Tibial nerve (tissue), 4 donors: ENCODE results near the gene INSIG1. TPM values are rescaled to one million over a fixed set of nuclear protein-coding genes. Genes with fewer than 3 reads are reported as not detected.

ENCODE experiments used
- DNase-seq, 2 donors: peaks; one replicate each; pipeline ENCODE4 v3.0.0-alpha.2; 2019; ENCODE audit warnings: low spot score in 2 of 2
- H3K27ac ChIP-seq, 4 donors: fragments of 200-600 bp; sonication (generic) in 3 of 4; one replicate each; pipeline ENCODE4 v1.5.1; 2017 to 2019; ENCODE audit warnings: mild to moderate bottlenecking in 1 of 4
- H3K27me3 ChIP-seq, 2 donors: fragments of 200-600 bp; sonication (generic) in 1 of 2; one replicate each; pipeline versions ENCODE4 v1.5.1 to v1.6.0; 2017 to 2019
- H3K36me3 ChIP-seq, 3 donors: fragments of 200-600 bp; sonication (generic); one replicate each; pipeline ENCODE4 v1.5.1; 2018 to 2019
- H3K4me1 ChIP-seq, 4 donors: fragments of 200-600 bp; sonication (generic) in 3 of 4; one replicate each; pipeline ENCODE4 v1.5.1; 2017 to 2019
- H3K4me3 ChIP-seq, 4 donors: fragments of 200-600 bp; sonication (generic) in 3 of 4; one replicate each; pipeline ENCODE4 v1.5.1; 2017 to 2019; ENCODE audit warnings: mild to moderate bottlenecking in 1 of 4, moderate library complexity in 1 of 4
- H3K9me3 ChIP-seq, 4 donors: fragments of 200-600 bp; sonication (generic) in 3 of 4; one replicate each; pipeline ENCODE4 v1.5.1; 2017 to 2019
- EP300 ChIP-seq, 2 donors: sonication (generic); formaldehyde crosslinking; IDR thresholded peaks; one replicate each; pipeline ENCODE4 v1.6.1; 2017; ENCODE audit warnings: antibody characterized with exemption in 2 of 2, mild to moderate bottlenecking in 1 of 2
- POLR2A ChIP-seq, 2 donors: fragments of 450-650 bp; IDR thresholded peaks; one replicate each; pipeline ENCODE4 v1.6.1; 2017; ENCODE audit warnings: antibody characterized with exemption in 2 of 2, mild to moderate bottlenecking in 2 of 2, moderate library complexity in 2 of 2
- WGBS, 2 donors: methylation state at CpG; one replicate each; pipeline ENCODE4 v1.1.5; 2018; 5-methylcytosine and 5-hydroxymethylcytosine counted together
- total RNA-seq, 4 donors: library from RNA; depleted of rRNA; stranded (reverse); fragments of >200 nt; gene quantifications; one replicate each; pipeline ENCODE4 v1.1.0, GENCODE V29; 2016
- TF ChIP-seq, protein P1 (sequence below), 5 experiments: fragments of 200-600 bp in 3 of 5; fragments of 450-650 bp in 2 of 5; sonication (generic) in 3 of 5; IDR thresholded peaks; one replicate each; pipeline ENCODE4 v1.5.1; 2016 to 2019; ENCODE audit warnings: antibody characterized with exemption in 5 of 5, mild to moderate bottlenecking in 3 of 5, moderate library complexity in 2 of 5

The INSIG1 gene
- total RNA-seq, 4 donors from 2014 or later: 66.9 to 91.7 (median 80.5) TPM

DNA sequence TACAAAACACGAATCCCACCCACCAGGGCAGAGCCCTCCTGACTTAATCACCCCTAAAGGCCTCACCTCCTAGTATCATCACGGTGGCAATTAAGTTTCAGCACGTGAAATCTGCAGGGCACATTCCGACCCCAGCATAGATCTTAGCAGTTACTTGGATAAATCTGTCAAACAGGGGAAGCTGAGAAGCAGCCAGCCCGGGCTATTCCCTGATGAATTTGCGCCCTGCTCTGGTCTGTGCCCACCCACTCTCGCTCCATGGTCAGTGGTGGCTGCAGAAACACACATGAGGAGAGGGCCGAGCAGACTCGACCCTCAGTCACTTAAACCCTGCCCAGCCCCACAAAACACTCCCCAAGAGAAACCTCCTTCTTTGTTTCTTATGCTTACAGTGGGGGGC is 28.7 kb downstream of the INSIG1 start:
- no peak overlapping the region for H3K4me3 ChIP-seq
- H3K9me3 ChIP-seq: no peaks in the 10 kb centered on the region
- no peak for DNase-seq
- no peaks in the 10 kb centered on the region for H3K36me3 ChIP-seq
- H3K4me1 ChIP-seq: no peaks in the 10 kb centered on the region
- WGBS, 2 donors: 60 to 63% methylated on average over 9 of the region's 9 CpGs
- peaks cover 0 to 7% of the 10 kb centered on the region in 2 donors for H3K27me3 ChIP-seq
- no peak overlapping the region for H3K27ac ChIP-seq
- no peak for TF ChIP-seq EP300 (IDR thresholded peaks at IDR 0.05)
- TF ChIP-seq, protein P1, sequence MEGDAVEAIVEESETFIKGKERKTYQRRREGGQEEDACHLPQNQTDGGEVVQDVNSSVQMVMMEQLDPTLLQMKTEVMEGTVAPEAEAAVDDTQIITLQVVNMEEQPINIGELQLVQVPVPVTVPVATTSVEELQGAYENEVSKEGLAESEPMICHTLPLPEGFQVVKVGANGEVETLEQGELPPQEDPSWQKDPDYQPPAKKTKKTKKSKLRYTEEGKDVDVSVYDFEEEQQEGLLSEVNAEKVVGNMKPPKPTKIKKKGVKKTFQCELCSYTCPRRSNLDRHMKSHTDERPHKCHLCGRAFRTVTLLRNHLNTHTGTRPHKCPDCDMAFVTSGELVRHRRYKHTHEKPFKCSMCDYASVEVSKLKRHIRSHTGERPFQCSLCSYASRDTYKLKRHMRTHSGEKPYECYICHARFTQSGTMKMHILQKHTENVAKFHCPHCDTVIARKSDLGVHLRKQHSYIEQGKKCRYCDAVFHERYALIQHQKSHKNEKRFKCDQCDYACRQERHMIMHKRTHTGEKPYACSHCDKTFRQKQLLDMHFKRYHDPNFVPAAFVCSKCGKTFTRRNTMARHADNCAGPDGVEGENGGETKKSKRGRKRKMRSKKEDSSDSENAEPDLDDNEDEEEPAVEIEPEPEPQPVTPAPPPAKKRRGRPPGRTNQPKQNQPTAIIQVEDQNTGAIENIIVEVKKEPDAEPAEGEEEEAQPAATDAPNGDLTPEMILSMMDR (IDR thresholded peaks at IDR 0.05): no peak
- no peak for TF ChIP-seq POLR2A (IDR thresholded peaks at IDR 0.05)

DNA sequence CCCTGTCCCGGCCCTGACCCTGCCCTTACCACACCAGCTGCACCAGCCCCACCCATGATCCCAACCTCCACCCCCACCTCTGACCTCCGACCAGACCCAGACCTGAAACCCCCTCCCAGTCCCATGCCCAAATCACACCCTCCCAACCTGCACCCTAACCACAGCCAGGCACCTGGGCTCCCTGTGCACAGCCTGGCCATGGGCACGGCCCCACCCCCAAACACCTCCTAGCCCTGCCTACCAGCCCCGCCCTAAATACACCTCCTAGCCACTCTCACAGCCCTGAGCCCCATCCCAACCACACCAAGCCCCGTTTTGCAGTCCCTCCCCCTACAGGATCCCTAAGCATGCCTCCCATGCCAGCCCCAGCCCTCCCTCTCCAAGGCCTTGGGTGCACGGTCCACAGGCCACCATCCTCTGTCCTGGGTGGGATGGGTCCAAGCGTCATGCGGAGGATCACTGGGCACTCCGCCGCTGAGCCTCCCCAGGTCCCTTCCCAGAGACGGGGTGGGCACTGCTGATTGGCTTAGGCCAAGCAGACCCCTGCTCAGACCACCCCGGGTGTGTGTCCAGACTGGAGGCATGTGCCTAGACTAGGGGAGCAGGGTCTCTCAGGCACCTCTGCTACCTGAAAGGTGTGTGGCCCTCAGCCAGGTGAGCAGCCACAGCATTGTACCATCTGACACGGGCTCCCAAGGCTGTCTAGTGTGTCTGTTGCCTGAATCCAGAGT is 30.1 kb downstream of the INSIG1 start:
- H3K9me3 ChIP-seq: no peaks in the 10 kb centered on the region
- no peak overlapping the region for H3K27ac ChIP-seq
- DNase-seq: no peak
- H3K4me3 ChIP-seq: no peak overlapping the region
- 83 to 84% methylated on average over 12 to 13 of the region's 13 CpGs for WGBS, 2 donors
- H3K36me3 ChIP-seq: no peaks in the 10 kb centered on the region
- H3K27me3 ChIP-seq: peaks cover 0 to 12% of the 10 kb centered on the region in 2 donors
- no peaks in the 10 kb centered on the region for H3K4me1 ChIP-seq
- TF ChIP-seq EP300 (IDR thresholded peaks at IDR 0.05) (no peak), POLR2A (IDR thresholded peaks at IDR 0.05) (no peak)
- TF ChIP-seq, protein P1 (IDR thresholded peaks at IDR 0.05): no peak

DNA sequence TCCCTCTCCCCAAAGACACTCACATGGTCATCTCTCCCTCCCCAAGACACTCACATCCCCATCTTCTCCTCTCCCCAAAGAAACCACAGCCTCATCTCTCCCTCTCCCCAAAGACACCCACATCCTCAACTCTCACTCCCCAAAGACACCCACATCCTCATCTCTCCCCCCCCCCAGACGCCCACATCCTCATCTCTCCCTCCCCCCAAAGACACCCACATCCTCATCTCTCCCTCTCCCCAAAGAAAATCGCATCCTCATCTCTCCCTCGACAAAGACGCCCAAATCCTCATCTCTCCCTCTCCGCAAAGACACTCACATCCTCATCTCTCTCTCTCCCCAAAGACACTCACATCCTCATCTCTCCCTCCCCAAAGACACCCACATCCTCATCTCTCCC is 31.5 kb downstream of the INSIG1 start:
- Histone ChIP-seq H3K27me3 (peaks cover 0 to 12% of the 10 kb centered on the region in 2 donors), H3K36me3 (no peaks in the 10 kb centered on the region), H3K4me1 (no peaks in the 10 kb centered on the region), H3K4me3 (no peak overlapping the region), H3K9me3 (no peaks in the 10 kb centered on the region), H3K27ac (no peak overlapping the region)
- TF ChIP-seq, protein P1 (IDR thresholded peaks at IDR 0.05): no peak
- TF ChIP-seq EP300 (IDR thresholded peaks at IDR 0.05): no peak
- no peak for TF ChIP-seq POLR2A (IDR thresholded peaks at IDR 0.05)
- no peak for DNase-seq
- WGBS, 2 donors: no CpG with 5 or more reads among the region's 5 CpGs

DNA sequence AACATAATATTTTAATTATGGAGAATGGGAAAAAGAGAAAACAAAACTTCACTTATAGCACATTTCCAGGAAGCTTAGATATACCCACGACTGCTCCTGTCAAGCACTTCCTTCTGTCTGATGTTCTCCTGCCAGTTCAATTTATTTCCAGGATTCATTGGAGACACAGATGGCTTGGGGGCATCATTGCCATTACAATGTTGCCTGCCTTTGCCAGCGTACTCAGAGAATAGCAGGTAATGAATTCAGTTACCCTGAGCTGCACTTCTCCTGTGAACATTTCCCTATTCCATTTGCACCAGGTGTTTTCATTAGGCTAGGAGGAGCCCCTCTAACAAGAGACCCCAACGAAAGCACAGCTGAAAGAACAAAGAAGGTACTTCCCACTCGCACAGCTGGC is 33.7 kb downstream of the INSIG1 start:
- Histone ChIP-seq H3K27me3 (peaks cover 0 to 11% of the 10 kb centered on the region in 2 donors), H3K27ac (no peak overlapping the region), H3K4me3 (no peak overlapping the region), H3K36me3 (no peaks in the 10 kb centered on the region), H3K9me3 (no peaks in the 10 kb centered on the region), H3K4me1 (no peaks in the 10 kb centered on the region)
- WGBS, 2 donors: 60 to 63% methylated on average over 4 of the region's 4 CpGs
- TF ChIP-seq EP300 (IDR thresholded peaks at IDR 0.05) (no peak), POLR2A (IDR thresholded peaks at IDR 0.05) (no peak)
- TF ChIP-seq, protein P1 (IDR thresholded peaks at IDR 0.05): no peak
- DNase-seq: no peak

DNA sequence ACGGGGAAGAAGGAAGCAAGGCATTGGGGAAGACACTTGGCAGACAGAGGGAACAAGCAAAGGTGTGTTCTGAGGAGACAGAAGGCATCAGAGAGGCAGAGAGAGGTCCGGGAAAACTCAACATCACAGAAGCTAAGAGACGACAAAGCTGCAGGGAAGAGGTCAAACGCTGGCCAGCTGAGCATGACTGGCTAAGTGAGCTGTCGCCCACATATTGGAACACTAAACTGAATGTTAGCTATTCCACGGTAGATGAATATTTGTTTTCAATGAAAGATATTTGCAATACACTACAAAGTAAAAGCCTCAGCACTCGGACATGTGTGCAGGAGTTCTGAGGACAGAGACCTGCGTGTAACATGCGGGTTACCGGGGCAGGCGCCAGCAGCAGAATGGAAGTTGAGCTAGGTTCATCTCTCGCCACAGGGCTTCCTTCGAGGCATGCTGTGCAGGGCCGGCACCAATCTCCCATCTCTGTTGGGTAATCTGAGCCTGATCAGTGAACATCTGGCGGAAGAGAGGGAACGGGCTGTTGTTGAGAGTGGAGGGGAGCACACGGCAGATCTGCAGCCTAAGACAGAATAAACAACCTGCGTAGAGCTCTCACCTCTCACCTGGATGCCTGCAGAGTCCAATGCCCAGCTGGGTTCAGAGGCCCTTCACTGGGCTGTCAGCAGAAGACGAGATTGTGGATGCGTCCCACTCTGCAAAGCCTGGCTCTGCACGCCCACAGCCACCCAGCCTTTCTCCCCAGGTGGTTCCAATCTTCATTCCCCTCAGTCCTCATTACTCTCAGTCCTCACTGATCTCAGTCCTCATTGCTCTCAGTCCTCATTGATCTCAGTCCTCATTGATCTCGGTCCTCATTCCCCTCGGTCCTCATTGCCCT is 35.9 kb downstream of the INSIG1 start:
- Histone ChIP-seq H3K4me1 (no peaks in the 10 kb centered on the region), H3K27me3 (peaks cover 0 to 12% of the 10 kb centered on the region in 2 donors), H3K9me3 (no peaks in the 10 kb centered on the region), H3K27ac (no peak overlapping the region), H3K36me3 (no peaks in the 10 kb centered on the region), H3K4me3 (no peak overlapping the region)
- WGBS, 2 donors: 69 to 77% methylated on average over 23 of the region's 23 CpGs
- TF ChIP-seq POLR2A (IDR thresholded peaks at IDR 0.05) (no peak), EP300 (IDR thresholded peaks at IDR 0.05) (no peak)
- TF ChIP-seq, protein P1 (IDR thresholded peaks at IDR 0.05): no peak
- DNase-seq: no peak
